Prostate gland (tissue), 2 donors: ENCODE data around the gene CACNA1D.

Source experiments
- POLR2AphosphoS5 ChIP-seq: sonication (generic); formaldehyde crosslinking; IDR thresholded peaks from one replicate; pipeline ENCODE4 v1.6.1; 2017; ENCODE audit warnings: antibody characterized with exemption
- TF ChIP-seq, protein P1 (sequence below), 4 experiments: fragments of 200-600 bp in 2 of 4; fragments of 450-650 bp in 2 of 4; sonication (generic) in 2 of 4; IDR thresholded peaks; 1 replicate in 3 of 4; 2 replicates in 1 of 4; pipeline ENCODE4 v1.5.1; 2016 to 2019; ENCODE audit warnings: antibody characterized with exemption in 4 of 4, mild to moderate bottlenecking in 2 of 4, moderate library complexity in 2 of 4

DNA sequence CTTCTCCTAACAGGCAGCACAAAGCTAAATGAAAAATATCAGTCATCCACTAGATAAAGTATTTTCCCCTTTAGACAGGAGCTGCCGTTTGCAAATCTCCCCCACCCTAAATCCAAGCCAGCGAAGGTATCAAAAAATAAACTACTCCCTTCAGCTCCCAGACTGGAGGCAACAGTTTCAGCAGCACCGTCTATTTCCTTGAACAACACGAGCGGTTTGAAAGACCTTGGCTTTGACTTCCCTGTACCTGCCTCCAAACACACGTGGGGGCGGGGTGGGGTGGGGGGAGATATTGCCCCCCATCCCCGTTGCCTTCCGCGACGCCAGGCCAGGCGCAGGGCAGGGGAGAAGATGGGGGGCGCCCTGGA lies 832 bp upstream of the CACNA1D start:
- TF ChIP-seq, protein P1, sequence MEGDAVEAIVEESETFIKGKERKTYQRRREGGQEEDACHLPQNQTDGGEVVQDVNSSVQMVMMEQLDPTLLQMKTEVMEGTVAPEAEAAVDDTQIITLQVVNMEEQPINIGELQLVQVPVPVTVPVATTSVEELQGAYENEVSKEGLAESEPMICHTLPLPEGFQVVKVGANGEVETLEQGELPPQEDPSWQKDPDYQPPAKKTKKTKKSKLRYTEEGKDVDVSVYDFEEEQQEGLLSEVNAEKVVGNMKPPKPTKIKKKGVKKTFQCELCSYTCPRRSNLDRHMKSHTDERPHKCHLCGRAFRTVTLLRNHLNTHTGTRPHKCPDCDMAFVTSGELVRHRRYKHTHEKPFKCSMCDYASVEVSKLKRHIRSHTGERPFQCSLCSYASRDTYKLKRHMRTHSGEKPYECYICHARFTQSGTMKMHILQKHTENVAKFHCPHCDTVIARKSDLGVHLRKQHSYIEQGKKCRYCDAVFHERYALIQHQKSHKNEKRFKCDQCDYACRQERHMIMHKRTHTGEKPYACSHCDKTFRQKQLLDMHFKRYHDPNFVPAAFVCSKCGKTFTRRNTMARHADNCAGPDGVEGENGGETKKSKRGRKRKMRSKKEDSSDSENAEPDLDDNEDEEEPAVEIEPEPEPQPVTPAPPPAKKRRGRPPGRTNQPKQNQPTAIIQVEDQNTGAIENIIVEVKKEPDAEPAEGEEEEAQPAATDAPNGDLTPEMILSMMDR (IDR thresholded peaks at IDR 0.05): no peak
- TF ChIP-seq POLR2AphosphoS5: no peak
